ENCODE measurements around the gene MYL12B. TPM values are rescaled to one million over a fixed set of nuclear protein-coding genes. Genes with fewer than 3 reads are reported as not detected.
A peak's percentile ranks its signal among the peaks of the same experiment; 100 is the strongest.

The MYL12B gene
- total RNA-seq, result 100 to 1,000 TPM in 3 of 4 donors, 10 to 100 TPM in 1; 78.2 to 558 (median 337) TPM

DNA sequence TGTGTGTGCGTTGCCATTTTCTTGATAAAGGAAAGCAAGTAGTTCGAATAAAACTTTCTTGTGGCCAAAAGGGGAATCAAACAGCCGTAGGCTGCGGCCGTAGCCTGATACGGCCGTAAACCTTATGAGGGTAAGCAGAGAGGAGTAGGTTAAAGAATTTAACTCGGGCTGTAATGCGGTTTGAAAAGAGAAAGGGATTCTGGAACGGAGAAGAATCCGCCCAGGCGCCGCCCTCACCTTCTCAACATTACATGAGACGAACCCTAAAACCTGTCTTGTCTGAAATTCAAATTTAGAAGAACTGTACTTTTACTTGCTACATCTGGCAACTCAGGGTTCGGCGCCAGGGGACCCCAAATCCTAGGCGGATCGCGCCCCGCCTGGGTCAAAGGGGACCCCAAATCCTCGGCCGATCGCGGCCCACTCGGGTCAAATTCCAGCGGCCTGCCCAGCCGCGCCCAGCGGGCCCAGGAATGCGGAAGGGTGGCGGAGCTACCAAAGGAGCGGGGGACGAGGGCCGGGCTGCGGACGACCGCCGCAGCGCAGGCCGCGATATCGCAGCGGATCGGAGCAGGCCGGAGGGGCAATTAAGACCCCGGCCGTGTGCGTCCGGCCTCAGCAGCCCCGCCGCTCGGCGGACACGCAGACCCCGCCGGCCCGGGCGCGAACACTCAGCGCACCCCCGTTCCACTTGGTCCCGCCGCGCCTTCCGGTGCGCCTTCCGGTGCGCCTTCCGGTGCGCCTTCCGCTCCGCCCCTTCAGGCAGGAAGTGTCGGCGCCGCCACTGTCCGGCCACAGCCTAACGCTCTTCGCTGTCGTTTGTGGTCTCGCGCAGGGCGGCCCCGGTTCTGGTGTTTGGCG, at the start of gene MYL12B:
Gene MYL12B, plus strand, starts transcription at position 761 of the 861 bp plus-strand sequence. CDS start 10,766 bp downstream, outside the sequence.
- WGBS, 2 donors (ENCODE audit: low coverage in 1 of 2), result 0% methylated on average over 14 to 62 of the region's 84 CpGs
- H3K4me1 ChIP-seq, result peaks cover 27 to 61% (median 47%) of the 10 kb centered on the region in 4 donors
- H3K4me3 ChIP-seq, result peak within 1 kb of the TSS; percentile 84 to 96 (median 91)
- H3K9me3 ChIP-seq, result no peaks in the 10 kb centered on the region
- DNase-seq, result peak; percentile 89
- H3K27me3 ChIP-seq, result no peaks in the 10 kb centered on the region
- TF ChIP-seq POLR2A (IDR thresholded peaks at IDR 0.05) (peak; percentile 88), POLR2AphosphoS5 (IDR thresholded peaks at IDR 0.05) (peak; percentile 70 to 96 (median 94)), EP300 (IDR thresholded peaks at IDR 0.05; ENCODE audit: low read depth) (no peak)
- TF ChIP-seq, protein P1, sequence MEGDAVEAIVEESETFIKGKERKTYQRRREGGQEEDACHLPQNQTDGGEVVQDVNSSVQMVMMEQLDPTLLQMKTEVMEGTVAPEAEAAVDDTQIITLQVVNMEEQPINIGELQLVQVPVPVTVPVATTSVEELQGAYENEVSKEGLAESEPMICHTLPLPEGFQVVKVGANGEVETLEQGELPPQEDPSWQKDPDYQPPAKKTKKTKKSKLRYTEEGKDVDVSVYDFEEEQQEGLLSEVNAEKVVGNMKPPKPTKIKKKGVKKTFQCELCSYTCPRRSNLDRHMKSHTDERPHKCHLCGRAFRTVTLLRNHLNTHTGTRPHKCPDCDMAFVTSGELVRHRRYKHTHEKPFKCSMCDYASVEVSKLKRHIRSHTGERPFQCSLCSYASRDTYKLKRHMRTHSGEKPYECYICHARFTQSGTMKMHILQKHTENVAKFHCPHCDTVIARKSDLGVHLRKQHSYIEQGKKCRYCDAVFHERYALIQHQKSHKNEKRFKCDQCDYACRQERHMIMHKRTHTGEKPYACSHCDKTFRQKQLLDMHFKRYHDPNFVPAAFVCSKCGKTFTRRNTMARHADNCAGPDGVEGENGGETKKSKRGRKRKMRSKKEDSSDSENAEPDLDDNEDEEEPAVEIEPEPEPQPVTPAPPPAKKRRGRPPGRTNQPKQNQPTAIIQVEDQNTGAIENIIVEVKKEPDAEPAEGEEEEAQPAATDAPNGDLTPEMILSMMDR (IDR thresholded peaks at IDR 0.05), result peak in 2 of 5 experiments; percentile 22 to 28
- intact Hi-C loops (cut with DNase I; ENCODE audit: low total_unique reads) (loop anchor here (5.0 kb wide), 1 partner anchor 336 kb away; no protein-coding TSS in a partner anchor), in situ Hi-C loops (cut with MboI; ENCODE audit: low pct_ligation_motif_present in 1 of 4, low pct_unique_long_range_greater_than_20kb in 1 of 4, low sequenced_read_pairs in 3 of 4) (no loop called here)
- peak within 1 kb of the TSS; percentile 92 to 99 (median 97) for H3K27ac ChIP-seq
- H3K36me3 ChIP-seq, result peaks cover 0 to 15% (median 3%) of the 10 kb centered on the region in 4 donors

GRCh38 chr18:3212657-3213056, 49.3 kb upstream of the MYL12B start:
- DNase-seq, result no peak
- H3K9me3 ChIP-seq, result no peaks in the 10 kb centered on the region
- peak overlapping the region in 2 of 4 donors; percentile 33 to 48 for H3K27ac ChIP-seq
- no peak overlapping the region for H3K4me3 ChIP-seq
- H3K27me3 ChIP-seq, result no peaks in the 10 kb centered on the region
- 38 to 76% methylated on average over 2 to 4 of the region's 4 CpGs for WGBS, 2 donors (ENCODE audit: low coverage in 1 of 2)
- H3K4me1 ChIP-seq, result peaks cover 5 to 45% (median 17%) of the 10 kb centered on the region in 4 donors
- intact Hi-C loops (cut with DNase I; ENCODE audit: low total_unique reads) (no loop called here), in situ Hi-C loops (cut with MboI; ENCODE audit: low pct_ligation_motif_present in 1 of 4, low pct_unique_long_range_greater_than_20kb in 1 of 4, low sequenced_read_pairs in 3 of 4) (no loop called here)
- TF ChIP-seq EP300 (IDR thresholded peaks at IDR 0.05; ENCODE audit: low read depth) (no peak), POLR2AphosphoS5 (IDR thresholded peaks at IDR 0.05) (no peak), POLR2A (IDR thresholded peaks at IDR 0.05) (no peak)
- TF ChIP-seq, protein P1 (IDR thresholded peaks at IDR 0.05), result no peak
- no peaks in the 10 kb centered on the region for H3K36me3 ChIP-seq

GRCh38 chr18:3213300-3214059, 48.5 kb upstream of the MYL12B start:
- TF ChIP-seq POLR2A (IDR thresholded peaks at IDR 0.05) (no peak), EP300 (IDR thresholded peaks at IDR 0.05; ENCODE audit: low read depth) (no peak), POLR2AphosphoS5 (IDR thresholded peaks at IDR 0.05) (no peak)
- TF ChIP-seq, protein P1 (IDR thresholded peaks at IDR 0.05), result no peak
- WGBS, 2 donors (ENCODE audit: low coverage in 1 of 2), result 41 to 42% methylated on average over 6 of the region's 6 CpGs
- no peak for DNase-seq
- in situ Hi-C loops (cut with MboI; ENCODE audit: low pct_ligation_motif_present in 1 of 4, low pct_unique_long_range_greater_than_20kb in 1 of 4, low sequenced_read_pairs in 3 of 4) (no loop called here), intact Hi-C loops (cut with DNase I; ENCODE audit: low total_unique reads) (no loop called here)
- Histone ChIP-seq H3K27ac (peak overlapping the region in 3 of 4 donors; percentile 33 to 48 (median 34)), H3K36me3 (no peaks in the 10 kb centered on the region), H3K4me1 (peaks cover 6 to 53% (median 20%) of the 10 kb centered on the region in 4 donors), H3K9me3 (no peaks in the 10 kb centered on the region), H3K27me3 (no peaks in the 10 kb centered on the region), H3K4me3 (no peak overlapping the region)

Measured in transverse colon (tissue), 4 donors.